ENCODE data around the gene CEMIP.

DNA sequence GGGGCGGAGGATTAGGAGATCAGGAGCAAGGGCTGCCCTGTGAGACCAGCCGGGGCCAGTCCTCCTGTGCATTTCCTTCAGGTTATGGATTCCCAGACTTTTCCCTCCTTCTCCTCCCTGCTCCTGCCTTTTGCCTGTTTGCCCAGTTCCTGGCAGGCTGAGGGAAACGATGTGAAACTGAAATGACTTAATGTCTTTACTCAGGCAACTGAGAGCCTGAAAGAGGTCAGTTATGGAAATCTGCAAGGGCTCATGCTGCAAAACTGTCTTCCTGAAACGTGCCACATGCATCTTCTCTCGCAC is 153.3 kb downstream of the CEMIP start:
- TF ChIP-seq, protein P1, sequence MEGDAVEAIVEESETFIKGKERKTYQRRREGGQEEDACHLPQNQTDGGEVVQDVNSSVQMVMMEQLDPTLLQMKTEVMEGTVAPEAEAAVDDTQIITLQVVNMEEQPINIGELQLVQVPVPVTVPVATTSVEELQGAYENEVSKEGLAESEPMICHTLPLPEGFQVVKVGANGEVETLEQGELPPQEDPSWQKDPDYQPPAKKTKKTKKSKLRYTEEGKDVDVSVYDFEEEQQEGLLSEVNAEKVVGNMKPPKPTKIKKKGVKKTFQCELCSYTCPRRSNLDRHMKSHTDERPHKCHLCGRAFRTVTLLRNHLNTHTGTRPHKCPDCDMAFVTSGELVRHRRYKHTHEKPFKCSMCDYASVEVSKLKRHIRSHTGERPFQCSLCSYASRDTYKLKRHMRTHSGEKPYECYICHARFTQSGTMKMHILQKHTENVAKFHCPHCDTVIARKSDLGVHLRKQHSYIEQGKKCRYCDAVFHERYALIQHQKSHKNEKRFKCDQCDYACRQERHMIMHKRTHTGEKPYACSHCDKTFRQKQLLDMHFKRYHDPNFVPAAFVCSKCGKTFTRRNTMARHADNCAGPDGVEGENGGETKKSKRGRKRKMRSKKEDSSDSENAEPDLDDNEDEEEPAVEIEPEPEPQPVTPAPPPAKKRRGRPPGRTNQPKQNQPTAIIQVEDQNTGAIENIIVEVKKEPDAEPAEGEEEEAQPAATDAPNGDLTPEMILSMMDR (IDR thresholded peaks at IDR 0.05; ENCODE audit: poor library complexity), result no peak
- no peak for TF ChIP-seq EZH2 (IDR thresholded peaks at IDR 0.05; ENCODE audit: borderline replicate concordance)
